Esophagus muscularis mucosa (tissue), 4 donors: ENCODE results near the gene GLB1L. TPM values are rescaled to one million over a fixed set of nuclear protein-coding genes. Genes with fewer than 3 reads are reported as not detected.

Experiments
- DNase-seq: peaks from one replicate; pipeline ENCODE4 v3.0.0-alpha.2; 2017; ENCODE audit errors: extremely low spot score
- H3K27ac ChIP-seq, 4 donors: fragments of 200-600 bp; sonication (generic); replicated peaks in 1 of 4; 1 replicate in 3 of 4; 2 replicates in 1 of 4; pipeline ENCODE4 v1.5.1; 2016 to 2019; ENCODE audit warnings: mild to moderate bottlenecking in 1 of 4
- H3K27me3 ChIP-seq, 4 donors: fragments of 200-600 bp; sonication (generic); one replicate each; pipeline versions ENCODE4 v1.5.1 to v1.6.0; 2016 to 2019
- H3K36me3 ChIP-seq, 4 donors: fragments of 200-600 bp; sonication (generic); one replicate each; pipeline ENCODE4 v1.5.1; 2016 to 2019
- H3K4me1 ChIP-seq, 4 donors: fragments of 200-600 bp; sonication (generic); one replicate each; pipeline ENCODE4 v1.5.1; 2016 to 2019
- H3K4me3 ChIP-seq, 4 donors: fragments of 200-600 bp; sonication (generic); 1 replicate in 2 of 4; 2 replicates in 2 of 4; pipeline ENCODE4 v1.5.1; 2016 to 2019; ENCODE audit warnings: mild to moderate bottlenecking in 4 of 4, moderate library complexity in 1 of 4
- H3K9me3 ChIP-seq, 4 donors: fragments of 200-600 bp; sonication (generic); 1 replicate in 3 of 4; 2 replicates in 1 of 4; pipeline ENCODE4 v1.5.1; 2016 to 2019
- EP300 ChIP-seq: sonication (generic); formaldehyde crosslinking; IDR thresholded peaks from one replicate; pipeline ENCODE4 v1.6.1; 2017; ENCODE audit warnings: antibody characterized with exemption
- POLR2A ChIP-seq: fragments of 450-650 bp; IDR thresholded peaks from one replicate; pipeline ENCODE4 v1.6.1; 2017; ENCODE audit warnings: antibody characterized with exemption, moderate library complexity, mild to moderate bottlenecking, low read depth
- POLR2AphosphoS5 ChIP-seq, 2 donors: sonication (generic); formaldehyde crosslinking; IDR thresholded peaks; one replicate each; pipeline ENCODE4 v1.6.1; 2017; ENCODE audit warnings: antibody characterized with exemption in 2 of 2
- WGBS: methylation state at CpG from one replicate; pipeline ENCODE4 v1.1.5; 2018; 5-methylcytosine and 5-hydroxymethylcytosine counted together
- intact Hi-C: fragments of 100-400 bp; cut with DNase I; formaldehyde crosslinking; loops from one replicate; pipeline ENCODE4 v1.15.1; 2023
- total RNA-seq, 4 donors: library from RNA; depleted of rRNA; stranded (reverse); fragments of >200 nt; gene quantifications; one replicate each; pipeline versions ENCODE4 v1.1.0 to v1.2.1, GENCODE V29; 2016
- TF ChIP-seq, protein P1 (sequence below), 3 experiments: fragments of 200-600 bp in 2 of 3; fragments of 450-650 bp in 1 of 3; sonication (generic) in 2 of 3; IDR thresholded peaks; one replicate each; pipeline ENCODE4 v1.5.1; 2017 to 2019; ENCODE audit warnings: antibody characterized with exemption in 3 of 3, mild to moderate bottlenecking in 2 of 3, moderate library complexity in 1 of 3

The GLB1L gene
- total RNA-seq, 4 donors from 2014 or later, result 3.3 to 6.4 (median 5.6) TPM

DNA sequence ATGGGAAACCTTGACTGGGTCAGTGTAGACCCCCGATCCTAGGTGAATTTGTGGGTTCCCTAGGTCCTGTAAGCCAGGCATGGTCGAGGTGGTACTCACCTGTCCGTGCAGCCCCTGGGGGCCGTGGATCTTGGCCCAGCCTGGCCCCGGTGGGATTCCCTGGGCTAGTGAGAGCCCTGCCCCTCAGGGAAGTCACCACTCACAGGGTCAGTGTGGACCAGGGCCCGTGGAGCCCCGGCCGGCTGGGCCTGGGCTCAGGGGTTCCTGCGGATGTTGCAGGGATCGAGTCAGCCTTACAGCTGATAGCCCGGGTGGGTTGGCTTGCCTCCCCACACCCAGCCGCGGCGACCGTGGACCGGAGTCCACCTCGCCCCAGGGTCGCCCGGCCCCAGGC is 16.3 kb downstream of the GLB1L start:
- intact Hi-C loops, result loop anchor here (2.0 kb wide), 1 partner anchor 16 kb away; the partner anchor contains the start of genes GLB1L and STK16
- WGBS, result 0% methylated on average over 2 of the region's 19 CpGs
- DNase-seq, result no peak
- H3K27ac ChIP-seq, result peak overlapping the region; percentile 90 to 98 (median 94)
- no peaks in the 10 kb centered on the region for H3K27me3 ChIP-seq
- no peaks in the 10 kb centered on the region for H3K9me3 ChIP-seq
- H3K4me1 ChIP-seq, result peaks cover 27 to 52% (median 40%) of the 10 kb centered on the region in 4 donors
- peak overlapping the region; percentile 63 to 88 (median 80) for H3K4me3 ChIP-seq
- TF ChIP-seq, protein P1, sequence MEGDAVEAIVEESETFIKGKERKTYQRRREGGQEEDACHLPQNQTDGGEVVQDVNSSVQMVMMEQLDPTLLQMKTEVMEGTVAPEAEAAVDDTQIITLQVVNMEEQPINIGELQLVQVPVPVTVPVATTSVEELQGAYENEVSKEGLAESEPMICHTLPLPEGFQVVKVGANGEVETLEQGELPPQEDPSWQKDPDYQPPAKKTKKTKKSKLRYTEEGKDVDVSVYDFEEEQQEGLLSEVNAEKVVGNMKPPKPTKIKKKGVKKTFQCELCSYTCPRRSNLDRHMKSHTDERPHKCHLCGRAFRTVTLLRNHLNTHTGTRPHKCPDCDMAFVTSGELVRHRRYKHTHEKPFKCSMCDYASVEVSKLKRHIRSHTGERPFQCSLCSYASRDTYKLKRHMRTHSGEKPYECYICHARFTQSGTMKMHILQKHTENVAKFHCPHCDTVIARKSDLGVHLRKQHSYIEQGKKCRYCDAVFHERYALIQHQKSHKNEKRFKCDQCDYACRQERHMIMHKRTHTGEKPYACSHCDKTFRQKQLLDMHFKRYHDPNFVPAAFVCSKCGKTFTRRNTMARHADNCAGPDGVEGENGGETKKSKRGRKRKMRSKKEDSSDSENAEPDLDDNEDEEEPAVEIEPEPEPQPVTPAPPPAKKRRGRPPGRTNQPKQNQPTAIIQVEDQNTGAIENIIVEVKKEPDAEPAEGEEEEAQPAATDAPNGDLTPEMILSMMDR (IDR thresholded peaks at IDR 0.05), result no peak
- TF ChIP-seq EP300 (no peak), POLR2A (no peak), POLR2AphosphoS5 (IDR thresholded peaks at IDR 0.05) (no peak)
- H3K36me3 ChIP-seq, result peaks cover 31 to 64% (median 54%) of the 10 kb centered on the region in 4 donors

DNA sequence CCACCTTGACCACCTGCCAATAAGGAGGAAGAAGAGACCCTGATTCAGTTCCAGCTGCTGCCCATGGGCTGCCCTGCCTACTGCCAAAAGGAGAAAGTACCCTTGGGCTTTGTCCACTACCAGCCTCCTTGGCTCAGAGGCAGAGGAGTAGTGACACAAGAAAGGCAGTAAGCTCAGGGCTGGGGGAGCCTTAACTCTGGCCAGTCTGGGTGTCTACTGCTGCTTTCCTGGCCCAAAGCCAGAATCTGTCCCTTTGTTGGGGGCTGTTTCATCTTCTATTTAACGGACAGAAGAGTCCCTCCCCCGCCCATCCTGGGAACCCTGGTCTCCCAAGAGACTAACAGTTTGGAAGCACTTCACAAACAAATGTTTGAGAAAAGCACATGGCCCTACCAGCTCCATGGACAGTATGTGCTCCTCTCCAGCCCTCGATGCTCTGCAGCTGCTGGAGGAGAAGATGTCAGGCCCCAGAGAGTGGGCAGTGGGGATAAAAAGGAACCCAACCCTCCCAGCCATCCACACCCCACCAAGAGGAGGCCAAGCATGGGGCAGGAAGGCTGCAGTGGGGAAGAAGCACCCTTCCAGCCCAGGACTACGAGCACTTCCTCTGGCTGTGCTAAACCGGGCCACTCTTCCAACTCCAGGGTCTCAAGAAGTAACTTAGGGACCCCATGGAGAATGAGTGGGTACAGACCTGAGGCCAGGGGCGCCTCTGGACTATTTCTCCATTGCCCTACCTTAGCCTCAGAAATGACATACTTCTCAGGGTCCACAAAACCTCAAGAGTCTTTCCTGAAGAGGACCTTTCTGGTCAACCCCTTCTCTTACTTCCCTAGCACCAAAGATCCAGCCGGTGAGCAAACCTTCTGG is 17.0 kb downstream of the GLB1L start:
- Histone ChIP-seq H3K27ac (peak overlapping the region; percentile 90 to 98 (median 94)), H3K27me3 (no peaks in the 10 kb centered on the region), H3K36me3 (peaks cover 31 to 64% (median 54%) of the 10 kb centered on the region in 4 donors), H3K4me3 (peak overlapping the region; percentile 63 to 88 (median 80)), H3K9me3 (no peaks in the 10 kb centered on the region), H3K4me1 (peaks cover 27 to 52% (median 40%) of the 10 kb centered on the region in 4 donors)
- TF ChIP-seq, protein P1 (IDR thresholded peaks at IDR 0.05), result no peak
- TF ChIP-seq EP300 (no peak), POLR2AphosphoS5 (IDR thresholded peaks at IDR 0.05) (no peak), POLR2A (no peak)
- DNase-seq, result no peak
- 50% methylated on average over 6 of the region's 7 CpGs for WGBS
- intact Hi-C loops, result loop anchor here (2.0 kb wide), 1 partner anchor 17 kb away; the partner anchor contains the start of genes GLB1L and STK16

DNA sequence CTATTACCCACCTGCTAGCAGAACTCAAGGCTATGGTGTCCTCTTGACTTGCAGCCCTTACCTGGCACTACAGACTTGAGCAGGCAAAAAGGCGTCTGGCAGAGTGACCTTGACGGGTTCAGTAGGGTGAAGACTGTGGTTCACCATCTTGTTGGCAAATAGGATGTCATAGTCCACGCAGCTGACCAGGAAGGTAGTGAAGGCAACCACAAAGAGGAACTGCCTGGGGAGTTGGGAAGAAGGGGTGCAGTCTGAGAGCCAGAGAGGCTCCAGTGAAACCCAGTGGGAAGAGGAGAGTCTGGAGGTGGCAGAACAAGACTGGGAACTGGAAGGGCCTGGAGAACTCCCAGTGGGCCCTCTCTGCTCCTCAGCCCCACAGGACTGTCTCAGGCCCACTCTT is 19.9 kb downstream of the GLB1L start:
- TF ChIP-seq POLR2AphosphoS5 (IDR thresholded peaks at IDR 0.05), result no peak
- no peak for TF ChIP-seq EP300
- TF ChIP-seq, protein P1 (IDR thresholded peaks at IDR 0.05), result no peak
- TF ChIP-seq POLR2A, result no peak
- 90% methylated on average over 3 of the region's 3 CpGs for WGBS
- DNase-seq, result no peak
- Histone ChIP-seq H3K36me3 (peaks cover 49 to 73% (median 69%) of the 10 kb centered on the region in 4 donors), H3K27ac (no peak overlapping the region), H3K4me3 (no peak overlapping the region), H3K27me3 (no peaks in the 10 kb centered on the region), H3K9me3 (no peaks in the 10 kb centered on the region), H3K4me1 (peaks cover 14 to 43% (median 23%) of the 10 kb centered on the region in 4 donors)
- intact Hi-C loops, result no loop called here

DNA sequence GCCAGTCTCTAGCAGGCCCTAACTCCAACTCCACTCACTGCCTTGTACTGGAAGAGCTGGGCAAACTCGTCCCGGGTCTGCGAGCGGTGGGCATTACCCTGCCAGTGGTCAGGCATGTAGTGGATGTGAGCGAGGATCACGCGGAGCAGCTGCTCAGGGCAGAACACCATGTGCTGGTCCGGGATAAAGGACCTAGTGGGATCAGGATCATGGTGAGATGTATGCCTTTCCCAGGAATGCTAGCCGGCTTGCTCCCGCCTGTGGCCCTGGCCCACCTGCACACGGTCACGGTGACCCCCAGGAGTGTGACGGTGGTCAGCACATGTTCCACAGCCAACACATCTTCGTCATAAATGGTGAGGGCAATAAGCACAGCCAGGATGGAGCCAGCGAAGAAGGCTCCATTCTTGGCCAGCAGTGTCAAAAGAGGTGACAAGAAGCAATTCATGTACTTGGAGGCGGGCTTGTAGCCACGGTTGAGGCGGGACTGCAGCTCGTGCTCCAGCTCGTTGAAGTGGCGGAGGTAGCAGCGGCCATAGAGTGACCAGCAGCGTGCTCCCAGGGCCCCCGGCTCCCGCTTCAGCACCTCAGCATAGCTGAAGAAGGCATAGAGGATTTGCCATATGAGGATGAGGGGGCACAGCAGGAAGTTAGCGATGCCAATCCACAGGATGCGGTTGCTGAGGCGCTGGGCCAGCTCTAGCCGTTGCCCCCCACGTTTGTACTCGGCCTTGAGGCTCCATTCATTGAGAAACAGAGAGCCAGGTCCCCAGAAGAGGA is 21.2 kb downstream of the GLB1L start:
- H3K27ac ChIP-seq, result no peak overlapping the region
- intact Hi-C loops, result no loop called here
- no peaks in the 10 kb centered on the region for H3K27me3 ChIP-seq
- H3K9me3 ChIP-seq, result no peaks in the 10 kb centered on the region
- H3K4me3 ChIP-seq, result no peak overlapping the region
- peaks cover 55 to 83% (median 77%) of the 10 kb centered on the region in 4 donors for H3K36me3 ChIP-seq
- H3K4me1 ChIP-seq, result peaks cover 22 to 51% (median 33%) of the 10 kb centered on the region in 4 donors
- no peak for DNase-seq
- WGBS, result 92% methylated on average over 30 of the region's 31 CpGs
- no peak for TF ChIP-seq EP300
- TF ChIP-seq, protein P1 (IDR thresholded peaks at IDR 0.05), result no peak
